ENCODE results near the gene SAE1. TPM values are rescaled to one million over a fixed set of nuclear protein-coding genes. Genes with fewer than 3 reads are reported as not detected.
"Not testable (repeated sequence)": the region's sequence is repeated elsewhere in the genome, so short reads cannot be mapped to it uniquely, and the experiment has no call there.

SAE1 gene
- total and polyA plus RNA-seq, 11 donors, result 15.7 to 84.1 (median 49.7) TPM

GRCh38 chr19:47132194-47132852 is 1.7 kb downstream of the SAE1 start:
- intact Hi-C loops (cut with DNase I), result no loop called here
- Histone ChIP-seq H3K27me3 (no peaks in the 10 kb centered on the region), H3K36me3 (peaks cover 0 to 13% (median 0%) of the 10 kb centered on the region in 9 donors), H3K27ac (peak overlapping the region in 1 of 12 donors; percentile 93), H3K4me1 (peaks cover 0 to 44% (median 22%) of the 10 kb centered on the region in 12 donors), H3K9me3 (no peaks in the 10 kb centered on the region), H3K4me3 (peak overlapping the region in 2 of 12 donors; percentile 68 to 82)
- no peak for DNase-seq
- ATAC-seq, result no peak
- no peak for TF ChIP-seq CTCF (IDR thresholded peaks at IDR 0.05)
- TF ChIP-seq POLR2A (IDR thresholded peaks at IDR 0.05), result no peak
- WGBS, 4 donors, result 91 to 94% (median 93%) methylated on average over 7 of the region's 7 CpGs

GRCh38 chr19:47133021-47133471 is 2.4 kb downstream of the SAE1 start:
- WGBS, 4 donors, result 68 to 78% (median 74%) methylated on average over 11 of the region's 11 CpGs
- DNase-seq (no peak), ATAC-seq (no peak)
- Histone ChIP-seq H3K27me3 (no peaks in the 10 kb centered on the region), H3K4me1 (peaks cover 0 to 44% (median 22%) of the 10 kb centered on the region in 12 donors), H3K9me3 (no peaks in the 10 kb centered on the region), H3K4me3 (no peak overlapping the region), H3K27ac (no peak overlapping the region), H3K36me3 (peaks cover 0 to 18% (median 0%) of the 10 kb centered on the region in 9 donors)
- TF ChIP-seq CTCF (IDR thresholded peaks at IDR 0.05) (no peak), POLR2A (IDR thresholded peaks at IDR 0.05) (no peak)
- intact Hi-C loops (cut with DNase I), result no loop called here

GRCh38 chr19:47134545-47134944 is 3.9 kb downstream of the SAE1 start:
- no peak for ATAC-seq
- no peak overlapping the region for H3K27ac ChIP-seq
- WGBS, 4 donors, result 49 to 70% (median 63%) methylated on average over 2 of the region's 2 CpGs
- no peak for TF ChIP-seq CTCF (IDR thresholded peaks at IDR 0.05)
- no peak for TF ChIP-seq POLR2A (IDR thresholded peaks at IDR 0.05)
- H3K9me3 ChIP-seq, result no peaks in the 10 kb centered on the region
- H3K4me1 ChIP-seq, result peaks cover 0 to 44% (median 22%) of the 10 kb centered on the region in 12 donors
- peaks cover 0 to 28% (median 0%) of the 10 kb centered on the region in 9 donors for H3K36me3 ChIP-seq
- intact Hi-C loops (cut with DNase I), result no loop called here
- H3K4me3 ChIP-seq, result no peak overlapping the region
- no peak for DNase-seq
- H3K27me3 ChIP-seq, result no peaks in the 10 kb centered on the region

- Histone ChIP-seq H3K9me3 (no peaks in the 10 kb centered on the region), H3K4me1 (peaks cover 0 to 43% (median 22%) of the 10 kb centered on the region in 12 donors), H3K27me3 (no peaks in the 10 kb centered on the region), H3K27ac (no peak overlapping the region), H3K36me3 (peaks cover 0 to 28% (median 0%) of the 10 kb centered on the region in 9 donors), H3K4me3 (no peak overlapping the region)
- ATAC-seq (no peak), DNase-seq (no peak)
- 78 to 86% (median 82%) methylated on average over 3 of the region's 3 CpGs for WGBS, 4 donors
- intact Hi-C loops (cut with DNase I), result no loop called here
- no peak for TF ChIP-seq CTCF (IDR thresholded peaks at IDR 0.05)
These were observed 4.5 kb downstream of the SAE1 start for GRCh38 chr19:47135156-47135555.

- intact Hi-C loops (cut with DNase I); H3K4me3 ChIP-seq; ATAC-seq; DNase-seq; H3K9me3 ChIP-seq; H3K4me1 ChIP-seq; H3K27me3 ChIP-seq: not testable (repeated sequence)
- Histone ChIP-seq H3K36me3 (peaks cover 0 to 62% (median 40%) of the 10 kb centered on the region in 9 donors), H3K27ac (peak overlapping the region in 1 of 12 donors; percentile 75)
- WGBS, 4 donors, result 71 to 80% (median 77%) methylated on average over 7 of the region's 7 CpGs
These were observed 10.6 kb downstream of the SAE1 start for GRCh38 chr19:47141252-47141651.

All from heart left ventricle (tissue), 16 donors.